ENCODE data around the gene LIG1.

- TF ChIP-seq, protein P1, sequence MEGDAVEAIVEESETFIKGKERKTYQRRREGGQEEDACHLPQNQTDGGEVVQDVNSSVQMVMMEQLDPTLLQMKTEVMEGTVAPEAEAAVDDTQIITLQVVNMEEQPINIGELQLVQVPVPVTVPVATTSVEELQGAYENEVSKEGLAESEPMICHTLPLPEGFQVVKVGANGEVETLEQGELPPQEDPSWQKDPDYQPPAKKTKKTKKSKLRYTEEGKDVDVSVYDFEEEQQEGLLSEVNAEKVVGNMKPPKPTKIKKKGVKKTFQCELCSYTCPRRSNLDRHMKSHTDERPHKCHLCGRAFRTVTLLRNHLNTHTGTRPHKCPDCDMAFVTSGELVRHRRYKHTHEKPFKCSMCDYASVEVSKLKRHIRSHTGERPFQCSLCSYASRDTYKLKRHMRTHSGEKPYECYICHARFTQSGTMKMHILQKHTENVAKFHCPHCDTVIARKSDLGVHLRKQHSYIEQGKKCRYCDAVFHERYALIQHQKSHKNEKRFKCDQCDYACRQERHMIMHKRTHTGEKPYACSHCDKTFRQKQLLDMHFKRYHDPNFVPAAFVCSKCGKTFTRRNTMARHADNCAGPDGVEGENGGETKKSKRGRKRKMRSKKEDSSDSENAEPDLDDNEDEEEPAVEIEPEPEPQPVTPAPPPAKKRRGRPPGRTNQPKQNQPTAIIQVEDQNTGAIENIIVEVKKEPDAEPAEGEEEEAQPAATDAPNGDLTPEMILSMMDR (IDR thresholded peaks at IDR 0.05; ENCODE audit: low read depth, low read length, poor library complexity, severe bottlenecking) = no peak
- TF ChIP-seq EZH2phosphoT487 (IDR thresholded peaks at IDR 0.05; ENCODE audit: borderline replicate concordance, low read length) = no peak
These were observed 32.7 kb downstream of the LIG1 start for GRCh38 chr19:48137411-48137810.

Measured in DOHH2 (cell line).